K562 (cell line): ENCODE measurements around the gene ATXN10. TPM values are rescaled to one million over a fixed set of nuclear protein-coding genes. Genes with fewer than 3 reads are reported as not detected.

Experiments used
- ATAC-seq: fragments of 200-7000 bp; cut with Tn5 transposase; 3 replicates; pipeline ENCODE4 v1.9.1; 2020; ENCODE audit warnings: moderate library complexity
- BruUV-seq: library from RNA; stranded (reverse); fragments of 400-500 nt; replicated peaks from 2 replicates; lab custom pipeline; 2021; lab: Mats Ljungman, UMichigan
- CTCF ChIA-PET: fragments of 300-600 bp; formaldehyde crosslinking; extraction: SDS; loops from one replicate; lab custom pipeline; 2021; ENCODE audit warnings: low intra/inter-chr PET ratio; lab: Yijun Ruan, JAX
- POLR2A ChIA-PET: fragments of 300-600, 350-650 bp; sonication (Branson Sonifier 250); formaldehyde crosslinking; extraction: SDS; loops from one replicate; lab custom pipeline; 2021; ENCODE audit warnings: antibody characterized with exemption, inconsistent platforms; lab: Yijun Ruan, JAX
- DNase-seq, 4 experiments: peaks; one replicate each; pipeline versions ENCODE4 v3.0.0 to v3.0.0-alpha.2; 2011 to 2018; ENCODE audit warnings: low spot score in 3 of 4, mixed read lengths in 3 of 4; ENCODE audit errors: extremely low read depth in 1 of 4
- FAIRE-seq: peaks from 2 replicates; lab custom pipeline; 2011; peaks lifted over from hg19 to GRCh38; lab: Jason Lieb, UNC
- H2AFZ ChIP-seq: 2 replicates; pipeline ENCODE4 v1.6.0; 2011; ENCODE audit warnings: low read depth, low read length, control low read depth, inconsistent platforms
- H3K27ac ChIP-seq: fragments of 200-600 bp; 3 replicates; pipeline ENCODE4 v1.8.0; 2011; ENCODE audit warnings: low read depth, mild to moderate bottlenecking, control low read depth, inconsistent platforms, low read length, moderate library complexity, mixed read lengths; ENCODE audit errors: extremely low read depth
- H3K27me3 ChIP-seq, 2 experiments: fragments of 300-600 bp in 1 of 2; 2 replicates in 1 of 2; 3 replicates in 1 of 2; pipeline versions ENCODE4 v1.6.0 to v1.8.0; 2011; ENCODE audit warnings: inconsistent platforms in 2 of 2, low read length in 2 of 2, mild to moderate bottlenecking in 1 of 2, mixed read lengths in 1 of 2, moderate library complexity in 1 of 2; ENCODE audit not compliant: control insufficient read depth in 2 of 2, insufficient read depth in 2 of 2
- H3K36me3 ChIP-seq: fragments of 300-600 bp; 3 replicates; pipeline ENCODE4 v1.8.0; 2011; ENCODE audit warnings: mild to moderate bottlenecking, low read length, inconsistent platforms; ENCODE audit not compliant: control insufficient read depth, insufficient read depth
- H3K4me1 ChIP-seq, 2 experiments: fragments of 200-600 bp in 1 of 2; replicated peaks in 1 of 2; 2 replicates in 1 of 2; 3 replicates in 1 of 2; pipeline versions ENCODE4 v1.5.1 to v1.8.0; 2011; ENCODE audit warnings: inconsistent platforms in 2 of 2, low read length in 2 of 2, mild to moderate bottlenecking in 1 of 2, mixed read lengths in 1 of 2, moderate library complexity in 1 of 2; ENCODE audit not compliant: control insufficient read depth in 2 of 2, insufficient read depth in 2 of 2
- H3K4me2 ChIP-seq: 2 replicates; pipeline ENCODE4 v1.6.1; 2011; ENCODE audit warnings: low read length, control low read depth, inconsistent platforms, mixed read lengths; ENCODE audit not compliant: insufficient read depth
- H3K4me3 ChIP-seq: fragments of 200-600 bp; sonication (generic), shearing (Covaris generic); 2 replicates; pipeline ENCODE4 v1.5.1; 2016; ENCODE audit warnings: control low read depth, inconsistent platforms
- H3K79me2 ChIP-seq: fragments of 200-600 bp; 3 replicates; pipeline ENCODE4 v1.8.0; 2011; ENCODE audit warnings: low read length, inconsistent platforms; ENCODE audit not compliant: control insufficient read depth, insufficient read depth
- H3K9ac ChIP-seq, 2 experiments: 2 replicates each; pipeline versions ENCODE4 v1.6.0 to v1.6.1; 2011; ENCODE audit warnings: low read depth in 2 of 2, low read length in 2 of 2, control low read depth in 1 of 2, inconsistent platforms in 1 of 2, mild to moderate bottlenecking in 1 of 2, mixed read lengths in 1 of 2; ENCODE audit not compliant: insufficient read depth in 1 of 2
- H3K9me1 ChIP-seq: one replicate; pipeline ENCODE4 v1.6.0; 2011; ENCODE audit warnings: inconsistent platforms, mild to moderate bottlenecking, low read length, moderate library complexity; ENCODE audit not compliant: control insufficient read depth, insufficient read depth
- H3K9me3 ChIP-seq: replicated peaks from 2 replicates; pipeline ENCODE4 v1.5.1; 2011; ENCODE audit warnings: low read depth, low read length, inconsistent platforms; ENCODE audit not compliant: control insufficient read depth, insufficient read depth
- H4K20me1 ChIP-seq: replicated peaks from 2 replicates; pipeline ENCODE4 v1.6.1; 2011; ENCODE audit warnings: low read length, inconsistent platforms, mixed read lengths; ENCODE audit not compliant: control insufficient read depth, insufficient read depth
- CBX1 ChIP-seq: sonication (generic); IDR thresholded peaks from 2 replicates; pipeline ENCODE4 v1.6.1; 2016; ENCODE audit warnings: antibody characterized with exemption, low read depth, mild to moderate bottlenecking
- FOSL1 ChIP-seq: fragments of 200-800 bp; sonication (Bioruptor generic); conservative IDR thresholded peaks from 2 replicates; pipeline ENCODE4 v1.6.1; 2016; ENCODE audit warnings: missing genetic modification characterization, missing compliant biosample characterization
- HMGN3 ChIP-seq: IDR thresholded peaks from 2 replicates; pipeline ENCODE4 v1.6.1; 2011; ENCODE audit warnings: borderline replicate concordance, low read depth, mild to moderate bottlenecking, mixed read lengths, low read length; ENCODE audit not compliant: insufficient read length; ENCODE audit errors: extremely low read depth
- NFE2 ChIP-seq: IDR thresholded peaks from 2 replicates; pipeline ENCODE4 v1.6.1; 2014; ENCODE audit warnings: antibody characterized with exemption, low read depth
- TEAD2 ChIP-seq: fragments of 450-650 bp; IDR thresholded peaks from 2 replicates; pipeline ENCODE4 v1.6.1; 2016; ENCODE audit warnings: missing genetic modification characterization, control low read depth, missing compliant biosample characterization
- ZNF41 ChIP-seq: fragments of 250-450 bp; sonication (Bioruptor Pico); conservative IDR thresholded peaks from 2 replicates; pipeline ENCODE4 v1.4.0; 2020; ENCODE audit warnings: mild to moderate bottlenecking
- ZNF780A ChIP-seq: fragments of 250-450 bp; sonication (Bioruptor Pico); IDR thresholded peaks from 2 replicates; pipeline ENCODE4 v1.5.0; 2021; ENCODE audit warnings: mild to moderate bottlenecking
- WGBS: fragments of 100-300 bp; shearing (Covaris generic); methylation state at CpG from one replicate; pipeline ENCODE4 v1.1.6; 2016; ENCODE audit warnings: low coverage, mixed read lengths; ENCODE audit not compliant: insufficient coverage; ENCODE audit errors: missing lambda C conversion rate; 5-methylcytosine and 5-hydroxymethylcytosine counted together
- in situ Hi-C: fragments of 300-500 bp; cut with MboI; formaldehyde crosslinking; loops from 4 replicates; pipeline ENCODE4 v1.15.0; 2018; ENCODE audit warnings: inconsistent platforms, mixed read lengths
- intact Hi-C: fragments of 100-400 bp; cut with micrococcal nuclease; formaldehyde crosslinking; loops from 2 replicates; pipeline ENCODE4 v1.14.2; 2022
- polyA plus RNA-seq, 8 experiments: library from polyadenylated mRNA; depleted of rRNA in 4 of 8; stranded (reverse) in 5 of 8; unstranded in 3 of 8; fragments of >200 nt; fragmentation: Nextera tagmentation in 2 of 8; fragmentation: Illumina TruSeq in 1 of 8; extraction: Ambion mirVana in 2 of 8; extraction: Trizol in 1 of 8; gene quantifications; 2 replicates each; pipeline versions ENCODE4 v1.2.1 to v1.2.3, GENCODE V29; 2011 to 2014; ENCODE audit warnings: inconsistent platforms in 1 of 8, missing spikeins in 1 of 8
- total RNA-seq, 7 experiments: library from RNA; depleted of rRNA in 6 of 7; stranded (reverse); fragments of >200 nt in 6 of 7; fragmentation: Illumina TruSeq in 2 of 7; extraction: Trizol in 2 of 7; gene quantifications; 2 replicates each; pipeline versions ENCODE4 v1.2.1 to v1.2.3, GENCODE V29; 2011 to 2021; ENCODE audit warnings: low replicate concordance in 1 of 7
- TF ChIP-seq, protein P1 (sequence below): fragments of 200-800 bp; sonication (Bioruptor generic); IDR thresholded peaks from 2 replicates; pipeline ENCODE4 v1.6.1; 2016; ENCODE audit warnings: missing genetic modification characterization, missing compliant biosample characterization
- TF ChIP-seq, protein P2 (sequence below): fragments of 450-650 bp; formaldehyde crosslinking; IDR thresholded peaks from 2 replicates; pipeline ENCODE4 v1.4.0; 2020; ENCODE audit warnings: mild to moderate bottlenecking, mixed read lengths
- TF ChIP-seq, protein P3 (sequence below), 3 experiments: fragments of 200-800 bp in 1 of 3; sonication (Bioruptor generic) in 1 of 3; sonication (generic) in 1 of 3; formaldehyde crosslinking in 1 of 3; IDR thresholded peaks; 2 replicates each; pipeline versions ENCODE4 v1.6.1 to v1.8.0; 2016 to 2022; ENCODE audit warnings: mild to moderate bottlenecking in 2 of 3, missing compliant biosample characterization in 2 of 3, missing genetic modification characterization in 2 of 3, missing genetic modification reagents in 1 of 3
- TF ChIP-seq, protein P4 (sequence below): sonication (generic); IDR thresholded peaks from 2 replicates; pipeline ENCODE4 v1.6.1; 2016

Gene ATXN10
- total and polyA plus RNA-seq, 9 of the 15 experiments (the other 6 are each of a cell fraction or from before 2014, with no cell fraction given): 11.5 to 190 (median 33.6) TPM

DNA sequence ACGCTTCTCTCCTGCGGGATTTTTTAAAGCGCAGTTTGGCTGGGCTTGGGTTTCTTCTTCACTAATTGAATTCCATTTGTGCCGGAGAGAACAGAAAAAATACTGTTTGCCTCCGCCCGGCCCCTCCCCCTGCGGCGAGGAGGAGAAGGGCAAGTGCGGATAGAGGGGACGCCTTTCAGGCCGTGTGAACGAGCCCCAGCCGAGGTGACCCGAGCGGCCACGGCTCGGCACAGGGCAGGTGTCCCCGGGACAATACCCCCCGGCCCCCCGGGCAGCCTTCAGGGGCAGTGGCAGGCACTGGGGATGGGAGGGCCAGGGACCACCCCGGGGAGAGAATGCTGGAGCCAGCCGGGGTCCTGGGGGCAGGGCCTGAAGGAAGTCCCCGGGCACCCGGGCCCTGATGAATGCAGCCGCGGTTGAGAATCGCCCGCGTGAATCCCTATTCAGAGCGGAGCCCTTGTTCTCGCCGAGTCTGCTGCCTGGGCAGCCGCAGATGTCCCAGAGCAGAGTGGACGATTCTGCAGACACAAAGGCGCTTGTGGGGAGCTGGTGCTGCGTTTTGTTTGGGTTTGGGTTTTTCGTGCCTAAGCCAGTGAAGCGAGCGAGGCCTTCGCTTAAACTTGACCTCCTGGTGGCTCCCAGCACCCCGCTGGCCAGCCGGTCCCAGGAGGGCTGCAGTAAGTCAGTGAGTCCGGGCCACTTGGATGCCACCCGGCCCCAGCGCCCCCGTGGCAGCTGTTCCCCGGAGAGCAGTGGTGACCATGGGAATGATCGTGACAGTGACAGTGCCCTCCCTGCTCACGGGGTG, 209.3 kb downstream of the ATXN10 start:
- peaks cover 9 to 70% of the 10 kb centered on the region in 2 experiments; a peak in 4 of 5 replicates for H3K27me3 ChIP-seq
- 5% methylated on average over 19 of the region's 49 CpGs for WGBS
- no peak for ATAC-seq
- TF ChIP-seq ZNF780A (CRISPR knock-in tag) (no peak), CBX1 (no peak), TEAD2 (tag) (no peak), ZNF41 (CRISPR knock-in tag) (no peak), HMGN3 (no peak), FOSL1 (tag) (no peak), NFE2 (no peak)
- TF ChIP-seq, protein P1, sequence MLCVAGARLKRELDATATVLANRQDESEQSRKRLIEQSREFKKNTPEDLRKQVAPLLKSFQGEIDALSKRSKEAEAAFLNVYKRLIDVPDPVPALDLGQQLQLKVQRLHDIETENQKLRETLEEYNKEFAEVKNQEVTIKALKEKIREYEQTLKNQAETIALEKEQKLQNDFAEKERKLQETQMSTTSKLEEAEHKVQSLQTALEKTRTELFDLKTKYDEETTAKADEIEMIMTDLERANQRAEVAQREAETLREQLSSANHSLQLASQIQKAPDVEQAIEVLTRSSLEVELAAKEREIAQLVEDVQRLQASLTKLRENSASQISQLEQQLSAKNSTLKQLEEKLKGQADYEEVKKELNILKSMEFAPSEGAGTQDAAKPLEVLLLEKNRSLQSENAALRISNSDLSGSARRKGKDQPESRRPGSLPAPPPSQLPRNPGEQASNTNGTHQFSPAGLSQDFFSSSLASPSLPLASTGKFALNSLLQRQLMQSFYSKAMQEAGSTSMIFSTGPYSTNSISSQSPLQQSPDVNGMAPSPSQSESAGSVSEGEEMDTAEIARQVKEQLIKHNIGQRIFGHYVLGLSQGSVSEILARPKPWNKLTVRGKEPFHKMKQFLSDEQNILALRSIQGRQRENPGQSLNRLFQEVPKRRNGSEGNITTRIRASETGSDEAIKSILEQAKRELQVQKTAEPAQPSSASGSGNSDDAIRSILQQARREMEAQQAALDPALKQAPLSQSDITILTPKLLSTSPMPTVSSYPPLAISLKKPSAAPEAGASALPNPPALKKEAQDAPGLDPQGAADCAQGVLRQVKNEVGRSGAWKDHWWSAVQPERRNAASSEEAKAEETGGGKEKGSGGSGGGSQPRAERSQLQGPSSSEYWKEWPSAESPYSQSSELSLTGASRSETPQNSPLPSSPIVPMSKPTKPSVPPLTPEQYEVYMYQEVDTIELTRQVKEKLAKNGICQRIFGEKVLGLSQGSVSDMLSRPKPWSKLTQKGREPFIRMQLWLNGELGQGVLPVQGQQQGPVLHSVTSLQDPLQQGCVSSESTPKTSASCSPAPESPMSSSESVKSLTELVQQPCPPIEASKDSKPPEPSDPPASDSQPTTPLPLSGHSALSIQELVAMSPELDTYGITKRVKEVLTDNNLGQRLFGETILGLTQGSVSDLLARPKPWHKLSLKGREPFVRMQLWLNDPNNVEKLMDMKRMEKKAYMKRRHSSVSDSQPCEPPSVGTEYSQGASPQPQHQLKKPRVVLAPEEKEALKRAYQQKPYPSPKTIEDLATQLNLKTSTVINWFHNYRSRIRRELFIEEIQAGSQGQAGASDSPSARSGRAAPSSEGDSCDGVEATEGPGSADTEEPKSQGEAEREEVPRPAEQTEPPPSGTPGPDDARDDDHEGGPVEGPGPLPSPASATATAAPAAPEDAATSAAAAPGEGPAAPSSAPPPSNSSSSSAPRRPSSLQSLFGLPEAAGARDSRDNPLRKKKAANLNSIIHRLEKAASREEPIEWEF (CRISPR knock-in tag): no peak
- TF ChIP-seq, protein P2, sequence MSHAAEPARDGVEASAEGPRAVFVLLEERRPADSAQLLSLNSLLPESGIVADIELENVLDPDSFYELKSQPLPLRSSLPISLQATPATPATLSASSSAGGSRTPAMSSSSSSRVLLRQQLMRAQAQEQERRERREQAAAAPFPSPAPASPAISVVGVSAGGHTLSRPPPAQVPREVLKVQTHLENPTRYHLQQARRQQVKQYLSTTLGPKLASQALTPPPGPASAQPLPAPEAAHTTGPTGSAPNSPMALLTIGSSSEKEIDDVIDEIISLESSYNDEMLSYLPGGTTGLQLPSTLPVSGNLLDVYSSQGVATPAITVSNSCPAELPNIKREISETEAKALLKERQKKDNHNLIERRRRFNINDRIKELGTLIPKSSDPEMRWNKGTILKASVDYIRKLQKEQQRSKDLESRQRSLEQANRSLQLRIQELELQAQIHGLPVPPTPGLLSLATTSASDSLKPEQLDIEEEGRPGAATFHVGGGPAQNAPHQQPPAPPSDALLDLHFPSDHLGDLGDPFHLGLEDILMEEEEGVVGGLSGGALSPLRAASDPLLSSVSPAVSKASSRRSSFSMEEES (CRISPR knock-in tag): no peak
- TF ChIP-seq, protein P3, sequence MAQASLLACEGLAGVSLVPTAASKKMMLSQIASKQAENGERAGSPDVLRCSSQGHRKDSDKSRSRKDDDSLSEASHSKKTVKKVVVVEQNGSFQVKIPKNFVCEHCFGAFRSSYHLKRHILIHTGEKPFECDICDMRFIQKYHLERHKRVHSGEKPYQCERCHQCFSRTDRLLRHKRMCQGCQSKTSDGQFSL (CRISPR knock-in tag; IDR thresholded peaks at IDR 0.05): no peak
- TF ChIP-seq, protein P3 (tag; IDR thresholded peaks at IDR 0.05): no peak
- TF ChIP-seq, protein P4, sequence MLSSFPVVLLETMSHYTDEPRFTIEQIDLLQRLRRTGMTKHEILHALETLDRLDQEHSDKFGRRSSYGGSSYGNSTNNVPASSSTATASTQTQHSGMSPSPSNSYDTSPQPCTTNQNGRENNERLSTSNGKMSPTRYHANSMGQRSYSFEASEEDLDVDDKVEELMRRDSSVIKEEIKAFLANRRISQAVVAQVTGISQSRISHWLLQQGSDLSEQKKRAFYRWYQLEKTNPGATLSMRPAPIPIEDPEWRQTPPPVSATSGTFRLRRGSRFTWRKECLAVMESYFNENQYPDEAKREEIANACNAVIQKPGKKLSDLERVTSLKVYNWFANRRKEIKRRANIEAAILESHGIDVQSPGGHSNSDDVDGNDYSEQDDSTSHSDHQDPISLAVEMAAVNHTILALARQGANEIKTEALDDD: no peak

More for the DNA sequence above, 209.3 kb downstream of the ATXN10 start:
- in situ Hi-C loops: no loop called here
- no peak overlapping the region for H3K4me3 ChIP-seq
- no peak overlapping the region for H3K27ac ChIP-seq
- no peak overlapping the region for H3K4me2 ChIP-seq
- CTCF ChIA-PET: no interaction called here
- no peak for FAIRE-seq
- peaks cover 3% of the 10 kb centered on the region; the same call in 1 of the 2 replicates for H4K20me1 ChIP-seq
- peaks cover 0 to 17% of the 10 kb centered on the region in 2 experiments; a peak in 2 of 5 replicates for H3K4me1 ChIP-seq
- BruUV-seq: no TSS peak
- no peak overlapping the region for H3K9ac ChIP-seq
- intact Hi-C loops: no loop called here
- no peaks in the 10 kb centered on the region for H3K36me3 ChIP-seq
- no peak for DNase-seq
- H3K79me2 ChIP-seq: no peaks in the 10 kb centered on the region
- H3K9me3 ChIP-seq: no peaks in the 10 kb centered on the region
- no peak overlapping the region for H2AFZ ChIP-seq
- no peaks in the 10 kb centered on the region for H3K9me1 ChIP-seq
- POLR2A ChIA-PET: no interaction called here
